ENCODE measurements around the gene EYS. TPM values are rescaled to one million over a fixed set of nuclear protein-coding genes. Genes with fewer than 3 reads are reported as not detected.

Gene EYS
- total RNA-seq, 6 experiments from 2014 or later = 0.54 to 2.3 (median 0.74) TPM; not detected in 1

- intact Hi-C loops (cut with DNase I) = no loop called here
Measured at GRCh38 chr6:64104051-64104450, 1603.0 kb downstream of the EYS start.

GRCh38 chr6:64103480-64103879 lies 1603.5 kb downstream of the EYS start:
- intact Hi-C loops (cut with DNase I) = no loop called here
- Histone ChIP-seq H3K4me1 (no peaks in the 10 kb centered on the region), H3K9me3 (no peaks in the 10 kb centered on the region), H3K27me3 (no peaks in the 10 kb centered on the region), H3K36me3 (no peaks in the 10 kb centered on the region), H3K27ac (no peak overlapping the region), H3K4me3 (no peak overlapping the region)
- TF ChIP-seq, protein P1, sequence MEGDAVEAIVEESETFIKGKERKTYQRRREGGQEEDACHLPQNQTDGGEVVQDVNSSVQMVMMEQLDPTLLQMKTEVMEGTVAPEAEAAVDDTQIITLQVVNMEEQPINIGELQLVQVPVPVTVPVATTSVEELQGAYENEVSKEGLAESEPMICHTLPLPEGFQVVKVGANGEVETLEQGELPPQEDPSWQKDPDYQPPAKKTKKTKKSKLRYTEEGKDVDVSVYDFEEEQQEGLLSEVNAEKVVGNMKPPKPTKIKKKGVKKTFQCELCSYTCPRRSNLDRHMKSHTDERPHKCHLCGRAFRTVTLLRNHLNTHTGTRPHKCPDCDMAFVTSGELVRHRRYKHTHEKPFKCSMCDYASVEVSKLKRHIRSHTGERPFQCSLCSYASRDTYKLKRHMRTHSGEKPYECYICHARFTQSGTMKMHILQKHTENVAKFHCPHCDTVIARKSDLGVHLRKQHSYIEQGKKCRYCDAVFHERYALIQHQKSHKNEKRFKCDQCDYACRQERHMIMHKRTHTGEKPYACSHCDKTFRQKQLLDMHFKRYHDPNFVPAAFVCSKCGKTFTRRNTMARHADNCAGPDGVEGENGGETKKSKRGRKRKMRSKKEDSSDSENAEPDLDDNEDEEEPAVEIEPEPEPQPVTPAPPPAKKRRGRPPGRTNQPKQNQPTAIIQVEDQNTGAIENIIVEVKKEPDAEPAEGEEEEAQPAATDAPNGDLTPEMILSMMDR (IDR thresholded peaks at IDR 0.05) = no peak
- no peak for TF ChIP-seq POLR2A (IDR thresholded peaks at IDR 0.05)
- 19% methylated on average over 1 of the region's 1 CpG for WGBS (ENCODE audit: insufficient coverage, low coverage, low lambda C conversion rate, missing lambda C conversion rate)
- no peak for DNase-seq
- ATAC-seq = no peak

More at GRCh38 chr6:64104051-64104450, 1603.0 kb downstream of the EYS start:
- DNase-seq (no peak), ATAC-seq (no peak)
- no peaks in the 10 kb centered on the region for H3K4me1 ChIP-seq
- H3K36me3 ChIP-seq = no peaks in the 10 kb centered on the region
- no peaks in the 10 kb centered on the region for H3K27me3 ChIP-seq
- TF ChIP-seq POLR2A (IDR thresholded peaks at IDR 0.05) = no peak
- TF ChIP-seq, protein P1 (IDR thresholded peaks at IDR 0.05) = no peak
- H3K9me3 ChIP-seq = no peaks in the 10 kb centered on the region
- no peak overlapping the region for H3K4me3 ChIP-seq
- no peak overlapping the region for H3K27ac ChIP-seq

GRCh38 chr6:64100702-64101303 lies 1606.2 kb downstream of the EYS start:
- ATAC-seq (no peak), DNase-seq (no peak)
- TF ChIP-seq, protein P1 (IDR thresholded peaks at IDR 0.05) = no peak
- no peak for TF ChIP-seq POLR2A (IDR thresholded peaks at IDR 0.05)
- WGBS (ENCODE audit: insufficient coverage, low coverage, low lambda C conversion rate, missing lambda C conversion rate) = 26% methylated on average over 2 of the region's 2 CpGs
- Histone ChIP-seq H3K36me3 (no peaks in the 10 kb centered on the region), H3K4me1 (no peaks in the 10 kb centered on the region), H3K27ac (no peak overlapping the region), H3K27me3 (no peaks in the 10 kb centered on the region), H3K4me3 (no peak overlapping the region), H3K9me3 (no peaks in the 10 kb centered on the region)
- intact Hi-C loops (cut with DNase I) = no loop called here

- TF ChIP-seq, protein P1 (IDR thresholded peaks at IDR 0.05) = no peak
- TF ChIP-seq POLR2A (IDR thresholded peaks at IDR 0.05) = no peak
- H3K9me3 ChIP-seq = no peaks in the 10 kb centered on the region
- WGBS (ENCODE audit: insufficient coverage, low coverage, low lambda C conversion rate, missing lambda C conversion rate) = 33% methylated on average over 2 of the region's 2 CpGs
- no peaks in the 10 kb centered on the region for H3K27me3 ChIP-seq
- no peak for ATAC-seq
- intact Hi-C loops (cut with DNase I) = no loop called here
- H3K4me3 ChIP-seq = no peak overlapping the region
- H3K27ac ChIP-seq = no peak overlapping the region
- DNase-seq = no peak
- H3K36me3 ChIP-seq = no peaks in the 10 kb centered on the region
- H3K4me1 ChIP-seq = no peaks in the 10 kb centered on the region
Measured at GRCh38 chr6:64090352-64090751, 1616.7 kb downstream of the EYS start.

- WGBS (ENCODE audit: insufficient coverage, low coverage, low lambda C conversion rate, missing lambda C conversion rate) = 77% methylated on average over 10 of the region's 13 CpGs
Measured at GRCh38 chr6:64085126-64085525, 1621.9 kb downstream of the EYS start.

More at GRCh38 chr6:64085126-64085525, 1621.9 kb downstream of the EYS start:
- ATAC-seq = no peak
- H3K4me1 ChIP-seq = no peaks in the 10 kb centered on the region
- H3K4me3 ChIP-seq = no peak overlapping the region
- H3K27ac ChIP-seq = no peak overlapping the region
- H3K27me3 ChIP-seq = no peaks in the 10 kb centered on the region
- intact Hi-C loops (cut with DNase I) = no loop called here
- H3K36me3 ChIP-seq = no peaks in the 10 kb centered on the region
- H3K9me3 ChIP-seq = no peaks in the 10 kb centered on the region
- TF ChIP-seq, protein P1 (IDR thresholded peaks at IDR 0.05) = no peak
- TF ChIP-seq POLR2A (IDR thresholded peaks at IDR 0.05) = no peak
- no peak for DNase-seq
